ENCODE measurements around the gene GORASP1. TPM values are rescaled to one million over a fixed set of nuclear protein-coding genes. Genes with fewer than 3 reads are reported as not detected.

GORASP1 gene
- total RNA-seq, 4 donors from 2014 or later = 86.8 to 135 (median 96.3) TPM

- H3K4me1 ChIP-seq = no peaks in the 10 kb centered on the region
- H3K9me3 ChIP-seq = no peaks in the 10 kb centered on the region
- no peak overlapping the region for H3K27ac ChIP-seq
- no peak overlapping the region for H3K4me3 ChIP-seq
- WGBS, 2 donors (ENCODE audit: low coverage in 1 of 2) = 83 to 91% methylated on average over 9 to 10 of the region's 10 CpGs
- no peaks in the 10 kb centered on the region for H3K27me3 ChIP-seq
- peaks cover 0 to 46% (median 17%) of the 10 kb centered on the region in 4 donors for H3K36me3 ChIP-seq
- in situ Hi-C loops (cut with MboI; ENCODE audit: low pct_ligation_motif_present in 1 of 4, low pct_unique_long_range_greater_than_20kb in 1 of 4, low sequenced_read_pairs in 3 of 4) = no loop called here
- TF ChIP-seq CTCF (IDR thresholded peaks at IDR 0.05) (no peak), EP300 (IDR thresholded peaks at IDR 0.05; ENCODE audit: low read depth) (no peak), POLR2A (IDR thresholded peaks at IDR 0.05) (no peak), POLR2AphosphoS5 (IDR thresholded peaks at IDR 0.05) (no peak)
- DNase-seq = no peak
- intact Hi-C loops (cut with DNase I; ENCODE audit: low total_unique reads) = no loop called here
Measured at GRCh38 chr3:39075910-39076309, 31.5 kb downstream of the GORASP1 start.

- TF ChIP-seq EP300 (IDR thresholded peaks at IDR 0.05; ENCODE audit: low read depth) (no peak), POLR2A (IDR thresholded peaks at IDR 0.05) (no peak), CTCF (IDR thresholded peaks at IDR 0.05) (no peak), POLR2AphosphoS5 (IDR thresholded peaks at IDR 0.05) (no peak)
- DNase-seq = no peak
- no peaks in the 10 kb centered on the region for H3K9me3 ChIP-seq
- intact Hi-C loops (cut with DNase I; ENCODE audit: low total_unique reads) = no loop called here
- no peak overlapping the region for H3K27ac ChIP-seq
- WGBS, 2 donors (ENCODE audit: low coverage in 1 of 2) = 67 to 77% methylated on average over 3 of the region's 3 CpGs
- no peaks in the 10 kb centered on the region for H3K27me3 ChIP-seq
- peaks cover 0 to 46% (median 3%) of the 10 kb centered on the region in 4 donors for H3K36me3 ChIP-seq
- H3K4me1 ChIP-seq = peaks cover 0 to 8% (median 0%) of the 10 kb centered on the region in 4 donors
- in situ Hi-C loops (cut with MboI; ENCODE audit: low pct_ligation_motif_present in 1 of 4, low pct_unique_long_range_greater_than_20kb in 1 of 4, low sequenced_read_pairs in 3 of 4) = no loop called here
- no peak overlapping the region for H3K4me3 ChIP-seq
Measured at GRCh38 chr3:39068556-39068955, 38.9 kb downstream of the GORASP1 start.

- intact Hi-C loops (cut with DNase I; ENCODE audit: low total_unique reads) = no loop called here
- DNase-seq = no peak
- peaks cover 0 to 39% (median 3%) of the 10 kb centered on the region in 4 donors for H3K36me3 ChIP-seq
- H3K4me1 ChIP-seq = peaks cover 0 to 8% (median 2%) of the 10 kb centered on the region in 4 donors
- no peaks in the 10 kb centered on the region for H3K27me3 ChIP-seq
- in situ Hi-C loops (cut with MboI; ENCODE audit: low pct_ligation_motif_present in 1 of 4, low pct_unique_long_range_greater_than_20kb in 1 of 4, low sequenced_read_pairs in 3 of 4) = no loop called here
- no peak overlapping the region for H3K4me3 ChIP-seq
- H3K9me3 ChIP-seq = no peaks in the 10 kb centered on the region
- H3K27ac ChIP-seq = no peak overlapping the region
- 63% methylated on average over 1 of the region's 1 CpG; no CpG with 5 or more reads in 1 of the 2 donors for WGBS, 2 donors (ENCODE audit: low coverage in 1 of 2)
- TF ChIP-seq EP300 (IDR thresholded peaks at IDR 0.05; ENCODE audit: low read depth) = no peak
- no peak for TF ChIP-seq CTCF (IDR thresholded peaks at IDR 0.05)
- no peak for TF ChIP-seq POLR2AphosphoS5 (IDR thresholded peaks at IDR 0.05)
Measured at GRCh38 chr3:39067286-39067685, 40.1 kb downstream of the GORASP1 start.

- Histone ChIP-seq H3K4me3 (no peak overlapping the region), H3K36me3 (peaks cover 0 to 34% (median 3%) of the 10 kb centered on the region in 4 donors), H3K27me3 (no peaks in the 10 kb centered on the region), H3K4me1 (peaks cover 0 to 8% (median 3%) of the 10 kb centered on the region in 4 donors), H3K27ac (no peak overlapping the region), H3K9me3 (no peaks in the 10 kb centered on the region)
- in situ Hi-C loops (cut with MboI; ENCODE audit: low pct_ligation_motif_present in 1 of 4, low pct_unique_long_range_greater_than_20kb in 1 of 4, low sequenced_read_pairs in 3 of 4) = no loop called here
- TF ChIP-seq EP300 (IDR thresholded peaks at IDR 0.05; ENCODE audit: low read depth) (no peak), CTCF (IDR thresholded peaks at IDR 0.05) (peak in 3 of 5 experiments; percentile 19 to 36 (median 25)), POLR2AphosphoS5 (IDR thresholded peaks at IDR 0.05) (no peak), POLR2A (IDR thresholded peaks at IDR 0.05) (no peak)
- intact Hi-C loops (cut with DNase I; ENCODE audit: low total_unique reads) = no loop called here
- DNase-seq = peak; percentile 20
- 13 to 15% methylated on average over 1 of the region's 1 CpG for WGBS, 2 donors (ENCODE audit: low coverage in 1 of 2)
Measured at GRCh38 chr3:39065197-39065596, 42.2 kb downstream of the GORASP1 start.
